Measurements from ENCODE around the gene ALKAL2.

The ALKAL2 gene

DNA sequence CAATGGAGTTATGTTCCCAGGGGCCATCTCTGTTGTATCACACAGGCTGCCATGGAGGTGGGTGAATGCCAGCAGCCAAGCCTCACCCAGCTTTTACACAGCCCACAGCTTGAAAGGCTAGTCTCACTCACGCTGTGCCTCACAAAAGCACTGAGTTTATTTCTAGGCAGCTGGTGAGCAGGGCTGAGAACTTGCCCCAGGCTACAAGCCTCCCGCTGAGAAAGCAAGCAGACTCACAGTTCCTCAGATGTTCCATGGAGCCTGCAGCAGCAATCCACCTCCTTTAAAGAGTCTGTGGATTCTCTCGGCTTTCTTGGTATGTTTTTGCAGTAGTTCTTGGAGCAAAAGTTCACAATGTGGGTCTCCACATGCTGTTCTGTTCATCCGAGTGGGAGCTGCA lies 40.9 kb upstream of the ALKAL2 start:
- Histone ChIP-seq H3K36me3 (replicated peaks; ENCODE audit: insufficient read depth, low read length) (no peaks in the 10 kb centered on the region; the same call in 1 of the 2 replicates), H2AFZ (ENCODE audit: low read length) (no peak overlapping the region), H3K4me3 (ENCODE audit: low read length) (no peak overlapping the region), H3K9ac (ENCODE audit: low read length) (no peak overlapping the region), H3K9me3 (replicated peaks; ENCODE audit: insufficient read depth, low read length) (no peaks in the 10 kb centered on the region; the same call in 1 of the 2 replicates), H3K27me3 (replicated peaks; ENCODE audit: insufficient read depth, low read length) (no peaks in the 10 kb centered on the region; the same call in 1 of the 2 replicates), H4K20me1 (ENCODE audit: insufficient read depth, low read length) (no peaks in the 10 kb centered on the region), H3F3A (ENCODE audit: insufficient read depth, low read length) (no peaks in the 10 kb centered on the region), H3K27ac (ENCODE audit: low read length) (no peak overlapping the region), H3K9me2 (replicated peaks; ENCODE audit: insufficient read depth, low read length) (no peaks in the 10 kb centered on the region), H3K79me2 (ENCODE audit: low read length) (no peaks in the 10 kb centered on the region), H3K4me1 (ENCODE audit: low read length) (no peaks in the 10 kb centered on the region), H3K4me2 (ENCODE audit: low read depth, low read length) (no peak overlapping the region)
- TF ChIP-seq EZH2 (optimal IDR thresholded peaks at IDR 0.05; ENCODE audit: low read depth, low read length): no peak
- no peak for TF ChIP-seq EZH2phosphoT487 (IDR thresholded peaks at IDR 0.05; ENCODE audit: low read length)
- TF ChIP-seq, protein P1, sequence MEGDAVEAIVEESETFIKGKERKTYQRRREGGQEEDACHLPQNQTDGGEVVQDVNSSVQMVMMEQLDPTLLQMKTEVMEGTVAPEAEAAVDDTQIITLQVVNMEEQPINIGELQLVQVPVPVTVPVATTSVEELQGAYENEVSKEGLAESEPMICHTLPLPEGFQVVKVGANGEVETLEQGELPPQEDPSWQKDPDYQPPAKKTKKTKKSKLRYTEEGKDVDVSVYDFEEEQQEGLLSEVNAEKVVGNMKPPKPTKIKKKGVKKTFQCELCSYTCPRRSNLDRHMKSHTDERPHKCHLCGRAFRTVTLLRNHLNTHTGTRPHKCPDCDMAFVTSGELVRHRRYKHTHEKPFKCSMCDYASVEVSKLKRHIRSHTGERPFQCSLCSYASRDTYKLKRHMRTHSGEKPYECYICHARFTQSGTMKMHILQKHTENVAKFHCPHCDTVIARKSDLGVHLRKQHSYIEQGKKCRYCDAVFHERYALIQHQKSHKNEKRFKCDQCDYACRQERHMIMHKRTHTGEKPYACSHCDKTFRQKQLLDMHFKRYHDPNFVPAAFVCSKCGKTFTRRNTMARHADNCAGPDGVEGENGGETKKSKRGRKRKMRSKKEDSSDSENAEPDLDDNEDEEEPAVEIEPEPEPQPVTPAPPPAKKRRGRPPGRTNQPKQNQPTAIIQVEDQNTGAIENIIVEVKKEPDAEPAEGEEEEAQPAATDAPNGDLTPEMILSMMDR (IDR thresholded peaks at IDR 0.05; ENCODE audit: low read length): no peak
- DNase-seq: no peak

DNA sequence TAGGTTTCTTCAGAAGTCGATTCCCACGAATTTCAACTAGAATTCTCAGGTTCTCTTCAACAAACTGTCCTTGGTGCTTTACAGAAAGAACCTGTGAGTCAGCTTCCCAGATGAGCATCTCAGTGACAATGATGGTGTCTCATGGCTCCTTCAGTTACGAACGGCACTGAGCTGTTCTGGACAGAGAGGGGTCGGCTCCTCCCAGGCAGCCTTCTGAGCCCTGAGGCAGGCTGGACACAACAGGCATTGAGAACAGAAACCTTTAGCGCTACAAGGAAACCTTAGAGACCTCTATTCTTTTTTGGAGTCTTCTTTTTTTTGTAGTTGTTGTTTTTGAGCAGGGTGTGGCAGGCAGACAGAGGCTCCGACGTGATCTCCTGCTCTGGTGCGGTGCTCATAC lies 35.1 kb upstream of the ALKAL2 start:
- H3K9ac ChIP-seq (ENCODE audit: low read length): no peak overlapping the region
- H3K79me2 ChIP-seq (ENCODE audit: low read length): no peaks in the 10 kb centered on the region
- no peak for DNase-seq
- H3K9me3 ChIP-seq (replicated peaks; ENCODE audit: insufficient read depth, low read length): no peaks in the 10 kb centered on the region
- no peak overlapping the region for H3K4me2 ChIP-seq (ENCODE audit: low read depth, low read length)
- H2AFZ ChIP-seq (ENCODE audit: low read length): no peak overlapping the region
- H3K9me2 ChIP-seq (replicated peaks; ENCODE audit: insufficient read depth, low read length): no peaks in the 10 kb centered on the region
- H3K4me1 ChIP-seq (ENCODE audit: low read length): no peaks in the 10 kb centered on the region
- no peaks in the 10 kb centered on the region for H3K36me3 ChIP-seq (replicated peaks; ENCODE audit: insufficient read depth, low read length)
- no peak overlapping the region for H3K4me3 ChIP-seq (ENCODE audit: low read length)
- H4K20me1 ChIP-seq (ENCODE audit: insufficient read depth, low read length): no peaks in the 10 kb centered on the region
- no peaks in the 10 kb centered on the region; the same call in 1 of the 2 replicates for H3K27me3 ChIP-seq (replicated peaks; ENCODE audit: insufficient read depth, low read length)
- H3F3A ChIP-seq (ENCODE audit: insufficient read depth, low read length): no peaks in the 10 kb centered on the region
- TF ChIP-seq, protein P1 (IDR thresholded peaks at IDR 0.05; ENCODE audit: low read length): no peak
- TF ChIP-seq EZH2phosphoT487 (IDR thresholded peaks at IDR 0.05; ENCODE audit: low read length) (no peak), EZH2 (optimal IDR thresholded peaks at IDR 0.05; ENCODE audit: low read depth, low read length) (no peak)
- H3K27ac ChIP-seq (ENCODE audit: low read length): no peak overlapping the region

DNA sequence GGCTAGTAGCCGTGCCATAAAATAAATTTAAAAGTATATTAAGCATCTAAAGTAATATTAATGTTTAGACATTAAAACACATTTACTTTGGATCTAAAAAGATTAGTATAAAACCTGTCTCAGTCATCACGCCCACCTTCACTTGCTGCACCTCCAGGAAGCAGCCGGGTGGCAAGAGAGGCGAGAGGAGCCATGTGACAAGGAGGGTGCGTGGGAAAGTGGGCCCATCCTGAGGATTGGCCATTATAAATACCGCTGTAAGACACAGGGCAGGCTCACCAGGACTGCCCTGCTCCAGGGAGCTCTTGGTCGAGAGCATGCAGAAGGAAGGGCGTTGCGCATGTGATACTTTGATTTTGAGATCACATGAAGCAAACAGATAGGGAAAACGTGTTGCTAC lies 34.4 kb upstream of the ALKAL2 start:
- Histone ChIP-seq H3K4me1 (ENCODE audit: low read length) (no peaks in the 10 kb centered on the region), H3K9me2 (replicated peaks; ENCODE audit: insufficient read depth, low read length) (no peaks in the 10 kb centered on the region), H3K27me3 (replicated peaks; ENCODE audit: insufficient read depth, low read length) (no peaks in the 10 kb centered on the region; the same call in 1 of the 2 replicates), H3K9me3 (replicated peaks; ENCODE audit: insufficient read depth, low read length) (no peaks in the 10 kb centered on the region), H3F3A (ENCODE audit: insufficient read depth, low read length) (no peaks in the 10 kb centered on the region), H3K27ac (ENCODE audit: low read length) (no peak overlapping the region), H3K9ac (ENCODE audit: low read length) (no peak overlapping the region), H3K79me2 (ENCODE audit: low read length) (no peaks in the 10 kb centered on the region), H4K20me1 (ENCODE audit: insufficient read depth, low read length) (no peaks in the 10 kb centered on the region), H2AFZ (ENCODE audit: low read length) (no peak overlapping the region), H3K4me2 (ENCODE audit: low read depth, low read length) (no peak overlapping the region), H3K4me3 (ENCODE audit: low read length) (no peak overlapping the region), H3K36me3 (replicated peaks; ENCODE audit: insufficient read depth, low read length) (no peaks in the 10 kb centered on the region)
- no peak for DNase-seq
- TF ChIP-seq, protein P1 (IDR thresholded peaks at IDR 0.05; ENCODE audit: low read length): no peak
- TF ChIP-seq EZH2phosphoT487 (IDR thresholded peaks at IDR 0.05; ENCODE audit: low read length) (no peak), EZH2 (optimal IDR thresholded peaks at IDR 0.05; ENCODE audit: low read depth, low read length) (no peak)
